Measurements from ENCODE around the gene AQP12A. TPM values are rescaled to one million over a fixed set of nuclear protein-coding genes. Genes with fewer than 3 reads are reported as not detected.

The AQP12A gene
- total and polyA plus RNA-seq, 3 experiments from 2014 or later, result not detected

DNA sequence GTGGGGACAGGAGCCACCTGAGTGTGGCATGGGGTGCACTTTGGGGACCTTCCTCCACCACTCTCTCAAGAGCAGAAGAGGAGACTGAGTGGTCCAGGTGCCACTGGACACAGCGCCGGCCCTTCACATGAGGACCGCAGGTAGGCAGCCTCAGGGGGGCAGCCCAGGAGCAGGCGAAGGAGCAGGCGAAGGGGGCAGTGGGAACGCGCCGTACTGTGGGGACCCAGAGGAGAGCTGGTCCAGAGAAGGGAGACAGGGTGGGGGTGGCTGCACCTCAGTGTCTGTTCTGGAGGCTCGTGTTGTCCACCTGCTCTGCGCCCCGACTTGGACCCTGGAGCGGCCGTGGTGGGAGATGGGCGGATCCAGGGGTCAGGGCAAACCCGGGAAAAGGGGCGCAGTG, 55.0 kb downstream of the AQP12A start:
- Histone ChIP-seq H3K9me3 (ENCODE audit: low read length) (no peaks in the 10 kb centered on the region), H3K4me3 (ENCODE audit: low read length) (no peak overlapping the region), H3K27ac (ENCODE audit: low read depth, low read length) (no peak overlapping the region), H3K27me3 (ENCODE audit: insufficient read depth, low read length, poor library complexity, severe bottlenecking) (no peaks in the 10 kb centered on the region), H3K36me3 (ENCODE audit: insufficient read depth, low read length) (no peaks in the 10 kb centered on the region), H3K4me1 (ENCODE audit: insufficient read depth, low read length) (no peaks in the 10 kb centered on the region)
- Mint-ChIP-seq H3K9me3 (no peaks in the 10 kb centered on the region), H3K27me3 (peaks cover 0 to 4% of the 10 kb centered on the region in 2 donors), H3K27ac (no peak overlapping the region), H3K4me1 (no peaks in the 10 kb centered on the region), H3K36me3 (no peaks in the 10 kb centered on the region), H3K4me3 (no peak overlapping the region)
- ChIA-PET POLR2A (no interaction called here), CTCF (interaction anchor here (1.6 kb wide), 1 partner anchor 9 kb away, joined by 5 read pairs; no protein-coding TSS in a partner anchor)
- no peak for DNase-seq

DNA sequence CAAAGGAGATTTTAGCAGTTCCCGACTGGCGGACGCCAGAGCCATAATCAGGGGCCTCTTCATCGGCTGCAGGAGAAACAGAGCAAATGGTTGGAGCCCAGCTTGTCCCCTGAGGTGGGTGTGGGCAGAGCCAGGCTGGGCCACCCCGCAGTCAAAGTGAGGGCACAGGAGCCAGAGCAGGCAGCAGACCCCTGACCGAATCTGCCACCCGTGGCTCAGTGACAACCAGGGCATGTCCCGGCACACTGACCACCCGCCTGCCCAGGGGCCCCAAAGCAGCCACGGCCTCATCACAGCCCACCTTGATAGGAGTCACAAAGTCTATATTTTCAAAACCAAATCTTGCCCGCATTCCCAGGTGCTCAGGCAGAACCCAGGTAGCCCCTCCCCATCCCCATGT, 55.6 kb downstream of the AQP12A start:
- Histone ChIP-seq H3K36me3 (ENCODE audit: insufficient read depth, low read length) (no peaks in the 10 kb centered on the region), H3K27ac (ENCODE audit: low read depth, low read length) (no peak overlapping the region), H3K9me3 (ENCODE audit: low read length) (no peaks in the 10 kb centered on the region), H3K4me1 (ENCODE audit: insufficient read depth, low read length) (no peaks in the 10 kb centered on the region), H3K27me3 (ENCODE audit: insufficient read depth, low read length, poor library complexity, severe bottlenecking) (no peaks in the 10 kb centered on the region), H3K4me3 (ENCODE audit: low read length) (no peak overlapping the region)
- POLR2A ChIA-PET, result no interaction called here
- Mint-ChIP-seq H3K9me3 (no peaks in the 10 kb centered on the region), H3K4me3 (no peak overlapping the region), H3K27me3 (peaks cover 0 to 4% of the 10 kb centered on the region in 2 donors), H3K27ac (no peak overlapping the region), H3K36me3 (no peaks in the 10 kb centered on the region), H3K4me1 (no peaks in the 10 kb centered on the region)
- DNase-seq, result no peak
- CTCF ChIA-PET, result interaction anchor here (1.6 kb wide), 1 partner anchor 8 kb away, joined by 5 read pairs; no protein-coding TSS in a partner anchor

Other genes starting within 250 kb of the AQP12A start
- 10 to 100 TPM; 22.4 to 27.9 TPM for gene ANKMY1, start 133.9 kb upstream of the AQP12A start, total RNA-seq
- gene ANKMY1, start 133.9 kb upstream of the AQP12A start, polyA plus RNA-seq, result 15.8 TPM
- 1 to 10 TPM; 7.0 TPM for gene DUSP28, start 131.5 kb upstream of the AQP12A start, total RNA-seq
- gene DUSP28, start 131.5 kb upstream of the AQP12A start, polyA plus RNA-seq, result 22.0 TPM
- 10 to 100 TPM; 55.6 to 61.1 TPM for gene RNPEPL1, start 123.4 kb upstream of the AQP12A start, total RNA-seq
- 101 TPM for gene RNPEPL1, start 123.4 kb upstream of the AQP12A start, polyA plus RNA-seq
- gene CAPN10, start 105.1 kb upstream of the AQP12A start, total RNA-seq, result 10 to 100 TPM; 36.1 to 40.5 TPM
- 19.5 TPM for gene CAPN10, start 105.1 kb upstream of the AQP12A start, polyA plus RNA-seq
- gene GPR35, start 66.4 kb upstream of the AQP12A start, total RNA-seq, result 1 to 10 TPM; 8.4 to 9.0 TPM
- 1.9 TPM for gene GPR35, start 66.4 kb upstream of the AQP12A start, polyA plus RNA-seq
- gene AQP12B, start 9.0 kb upstream of the AQP12A start, total RNA-seq, result not detected
- not detected for gene AQP12B, start 9.0 kb upstream of the AQP12A start, polyA plus RNA-seq
- gene KIF1A, start 128.4 kb downstream of the AQP12A start, total RNA-seq, result 1 to 10 TPM; 1.6 to 1.8 TPM
- not detected for gene KIF1A, start 128.4 kb downstream of the AQP12A start, polyA plus RNA-seq
- not detected for gene AGXT, start 177.0 kb downstream of the AQP12A start, total RNA-seq
- not detected for gene AGXT, start 177.0 kb downstream of the AQP12A start, polyA plus RNA-seq
- not detected for gene MAB21L4, start 204.3 kb downstream of the AQP12A start, total RNA-seq
- gene MAB21L4, start 204.3 kb downstream of the AQP12A start, polyA plus RNA-seq, result not detected
- gene CROCC2, start 214.5 kb downstream of the AQP12A start, total RNA-seq, result not detected
- gene CROCC2, start 214.5 kb downstream of the AQP12A start, polyA plus RNA-seq, result not detected